H1 (cell line): ENCODE measurements around the gene FBLN5. TPM values are rescaled to one million over a fixed set of nuclear protein-coding genes. Genes with fewer than 3 reads are reported as not detected.

Experiments used
- CTCF ChIA-PET: fragments of 300-600 bp; sonication (Branson Sonifier 250); formaldehyde crosslinking; loops from one replicate; lab custom pipeline; 2021; ENCODE audit not compliant: partially characterized antibody; lab: Charles Lee
- POLR2A ChIA-PET: fragments of 300-600 bp; sonication (Branson Sonifier 250); formaldehyde crosslinking; loops from one replicate; lab custom pipeline; 2021; ENCODE audit warnings: inconsistent platforms; ENCODE audit not compliant: partially characterized antibody; lab: Charles Lee
- DNase-seq, 2 experiments: peaks; one replicate each; pipeline versions ENCODE4 v3.0.0 to v3.0.0-alpha.2; 2010 to 2022; ENCODE audit warnings: low spot score in 2 of 2, low read depth in 1 of 2, mixed read lengths in 1 of 2
- FAIRE-seq: peaks from 2 replicates; lab custom pipeline; 2011; peaks lifted over from hg19 to GRCh38; lab: Jason Lieb, UNC
- H2AFZ ChIP-seq: 2 replicates; pipeline ENCODE4 v1.8.1; 2012; ENCODE audit warnings: low read length, inconsistent platforms
- H2AK5ac ChIP-seq: 2 replicates; pipeline ENCODE4 v1.6.1; 2013; ENCODE audit warnings: low read depth, low read length
- H2BK120ac ChIP-seq: replicated peaks from 2 replicates; pipeline ENCODE3; 2013; ENCODE audit warnings: low read depth, low read length, inconsistent platforms
- H2BK12ac ChIP-seq: 2 replicates; pipeline ENCODE4 v1.6.1; 2013; ENCODE audit warnings: low read depth, low read length
- H2BK15ac ChIP-seq: 2 replicates; pipeline ENCODE4 v1.6.1; 2013; ENCODE audit warnings: low read length
- H2BK20ac ChIP-seq: 2 replicates; pipeline ENCODE4 v1.6.1; 2013; ENCODE audit warnings: low read length
- H2BK5ac ChIP-seq: 2 replicates; pipeline ENCODE4 v1.6.1; 2013; ENCODE audit warnings: low read depth, low read length
- H3K14ac ChIP-seq: 2 replicates; pipeline ENCODE4 v1.6.1; 2013; ENCODE audit warnings: inconsistent platforms; ENCODE audit not compliant: insufficient read length
- H3K18ac ChIP-seq: 2 replicates; pipeline ENCODE4 v1.6.1; 2013; ENCODE audit warnings: low read length; ENCODE audit errors: extremely low read depth
- H3K23ac ChIP-seq: 2 replicates; pipeline ENCODE4 v1.6.1; 2013; ENCODE audit warnings: inconsistent platforms; ENCODE audit not compliant: insufficient read length
- H3K23me2 ChIP-seq: 2 replicates; pipeline ENCODE4 v1.6.1; 2013; ENCODE audit warnings: low read depth, low read length
- H3K27ac ChIP-seq: 2 replicates; pipeline ENCODE4 v1.6.1; 2011; ENCODE audit warnings: low read depth, low read length, inconsistent platforms
- H3K27me3 ChIP-seq, 4 experiments: replicated peaks in 1 of 4; 1 replicate in 1 of 4; 2 replicates in 3 of 4; pipeline versions ENCODE4 v1.6.1 to v1.8.1; 2011 to 2013; ENCODE audit warnings: low read length in 3 of 4, mild to moderate bottlenecking in 3 of 4, inconsistent platforms in 2 of 4, mixed read lengths in 2 of 4, moderate library complexity in 1 of 4; ENCODE audit not compliant: control insufficient read depth in 3 of 4, insufficient read depth in 3 of 4; ENCODE audit errors: extremely low read depth in 1 of 4
- H3K36me3 ChIP-seq, 4 experiments: 2 replicates each; pipeline versions ENCODE4 v1.6.1 to v1.8.1; 2011 to 2013; ENCODE audit warnings: mild to moderate bottlenecking in 4 of 4, low read length in 3 of 4, moderate library complexity in 2 of 4, control low read depth in 1 of 4, inconsistent platforms in 1 of 4; ENCODE audit not compliant: insufficient read depth in 4 of 4, control insufficient read depth in 2 of 4
- H3K4ac ChIP-seq: replicated peaks from 2 replicates; pipeline ENCODE3; 2013; ENCODE audit warnings: low read length, low read depth, mixed read lengths, inconsistent platforms; ENCODE audit not compliant: insufficient read length
- H3K4me1 ChIP-seq, 4 experiments: replicated peaks in 1 of 4; 1 replicate in 1 of 4; 2 replicates in 3 of 4; pipeline versions ENCODE4 v1.6.1 to v1.8.1; 2011 to 2013; ENCODE audit warnings: low read length in 3 of 4, inconsistent platforms in 2 of 4, mixed read lengths in 1 of 4; ENCODE audit not compliant: insufficient read depth in 4 of 4, control insufficient read depth in 3 of 4
- H3K4me2 ChIP-seq, 2 experiments: 2 replicates each; pipeline versions ENCODE4 v1.6.1 to v1.8.1; 2011 to 2013; ENCODE audit warnings: low read depth in 2 of 2, low read length in 2 of 2, control low read depth in 1 of 2, inconsistent platforms in 1 of 2, mild to moderate bottlenecking in 1 of 2; ENCODE audit not compliant: insufficient read depth in 1 of 2
- H3K4me3 ChIP-seq, 4 experiments: fragments of 200-600, 300-600 bp in 1 of 4; sonication (generic), shearing (Covaris generic), sonication (Bioruptor Twin) in 1 of 4; 2 replicates each; pipeline versions ENCODE4 v1.5.1 to v1.8.1; 2011 to 2016; ENCODE audit warnings: low read length in 4 of 4, low read depth in 3 of 4, control low read depth in 2 of 4, inconsistent platforms in 2 of 4, mild to moderate bottlenecking in 2 of 4, mixed read lengths in 1 of 4, moderate library complexity in 1 of 4; ENCODE audit not compliant: insufficient read depth in 2 of 4; ENCODE audit errors: extremely low read depth in 1 of 4
- H3K56ac ChIP-seq: replicated peaks from 2 replicates; pipeline ENCODE3; 2013; ENCODE audit warnings: low read depth, mild to moderate bottlenecking, mixed read lengths, low read length, inconsistent platforms; ENCODE audit not compliant: insufficient read length
- H3K79me1 ChIP-seq: 2 replicates; pipeline ENCODE4 v1.6.1; 2013; ENCODE audit warnings: low read depth, low read length, control low read depth
- H3K79me2 ChIP-seq, 2 experiments: 2 replicates each; pipeline versions ENCODE4 v1.6.1 to v1.8.1; 2012 to 2013; ENCODE audit warnings: low read length in 2 of 2, mild to moderate bottlenecking in 2 of 2, inconsistent platforms in 1 of 2; ENCODE audit not compliant: insufficient read depth in 2 of 2, control insufficient read depth in 1 of 2
- H3K9ac ChIP-seq, 4 experiments: replicated peaks in 1 of 4; 1 replicate in 1 of 4; 2 replicates in 3 of 4; pipeline versions ENCODE4 v1.6.1 to v1.8.1; 2011 to 2013; ENCODE audit warnings: low read depth in 3 of 4, low read length in 3 of 4, control low read depth in 2 of 4, mild to moderate bottlenecking in 2 of 4, moderate library complexity in 2 of 4, inconsistent platforms in 1 of 4; ENCODE audit errors: extremely low read depth in 1 of 4
- H3K9me3 ChIP-seq, 2 experiments: 2 replicates each; pipeline versions ENCODE4 v1.6.1 to v1.8.1; 2012 to 2013; ENCODE audit warnings: mild to moderate bottlenecking in 2 of 2, moderate library complexity in 2 of 2, control low read depth in 1 of 2, inconsistent platforms in 1 of 2, low read depth in 1 of 2, low read length in 1 of 2, mixed read lengths in 1 of 2; ENCODE audit not compliant: insufficient read depth in 2 of 2
- H4K20me1 ChIP-seq, 2 experiments: replicated peaks in 1 of 2; 2 replicates each; pipeline versions ENCODE3 to v1.8.1; 2011 to 2013; ENCODE audit warnings: inconsistent platforms in 2 of 2, low read length in 2 of 2, mild to moderate bottlenecking in 1 of 2; ENCODE audit not compliant: insufficient read depth in 2 of 2, control insufficient read depth in 1 of 2
- H4K5ac ChIP-seq: 2 replicates; pipeline ENCODE4 v1.6.1; 2013; ENCODE audit warnings: low read length, low read depth, mixed read lengths, inconsistent platforms; ENCODE audit not compliant: insufficient read length
- H4K8ac ChIP-seq: 2 replicates; pipeline ENCODE4 v1.8.0; 2013; ENCODE audit warnings: mild to moderate bottlenecking, moderate library complexity, low read length, inconsistent platforms; ENCODE audit not compliant: insufficient read depth; ENCODE audit errors: extremely low read depth
- H4K91ac ChIP-seq: replicated peaks from 2 replicates; pipeline ENCODE3; 2013; ENCODE audit warnings: low read length, mixed read lengths, inconsistent platforms; ENCODE audit not compliant: insufficient read length
- ATF3 ChIP-seq: IDR thresholded peaks from 2 replicates; pipeline ENCODE4 v1.6.1; 2011; ENCODE audit warnings: low read depth, mild to moderate bottlenecking, low read length; ENCODE audit not compliant: insufficient read depth
- BRCA1 ChIP-seq: IDR thresholded peaks from 2 replicates; pipeline ENCODE4 v1.6.1; 2012; ENCODE audit warnings: low read depth, low read length, improper control_type of control experiment
- CBX5 ChIP-seq: fragments of 300-800, 300-1000 bp; sonication (generic); IDR thresholded peaks from 2 replicates; pipeline ENCODE4 v1.7.1; 2016; ENCODE audit warnings: antibody characterized with exemption, low read length, low read depth
- CBX8 ChIP-seq: fragments of 300-800, 300-1000 bp; sonication (generic); IDR thresholded peaks from 2 replicates; pipeline ENCODE4 v1.7.1; 2016; ENCODE audit warnings: low read depth, low read length, borderline replicate concordance
- CEBPB ChIP-seq: IDR thresholded peaks from 2 replicates; pipeline ENCODE4 v1.6.1; 2012; ENCODE audit warnings: low read depth, low read length
- EP300 ChIP-seq, 2 experiments: IDR thresholded peaks; 1 replicate in 1 of 2; 2 replicates in 1 of 2; pipeline ENCODE4 v1.6.1; 2011 to 2012; ENCODE audit warnings: low read depth in 2 of 2, low read length in 2 of 2, mild to moderate bottlenecking in 2 of 2, borderline replicate concordance in 1 of 2, inconsistent platforms in 1 of 2, moderate library complexity in 1 of 2
- FOSL1 ChIP-seq: IDR thresholded peaks from 2 replicates; pipeline ENCODE4 v1.6.1; 2011; ENCODE audit warnings: mild to moderate bottlenecking, low read depth, low read length, moderate library complexity; ENCODE audit not compliant: insufficient read depth
- JUND ChIP-seq: IDR thresholded peaks from 2 replicates; pipeline ENCODE4 v1.6.1; 2011; ENCODE audit warnings: mild to moderate bottlenecking, improper control_type of control experiment, low read length
- KDM1A ChIP-seq: fragments of 200-600, 300-600 bp; sonication (generic); IDR thresholded peaks from 2 replicates; pipeline ENCODE4 v1.7.1; 2016; ENCODE audit warnings: mild to moderate bottlenecking, low read length, borderline replicate concordance
- RNF2 ChIP-seq: fragments of 200-900, 300-1000 bp; sonication (generic); IDR thresholded peaks from 2 replicates; pipeline ENCODE4 v1.7.1; 2016; ENCODE audit warnings: borderline replicate concordance, low read depth, mild to moderate bottlenecking, antibody characterized with exemption, low read length; ENCODE audit not compliant: poor library complexity, severe bottlenecking; ENCODE audit errors: missing control alignments
- SAP30 ChIP-seq: fragments of 300-600 bp; sonication (generic); IDR thresholded peaks from 2 replicates; pipeline ENCODE4 v1.7.1; 2012; ENCODE audit warnings: low read length, moderate library complexity, mild to moderate bottlenecking, inconsistent platforms; ENCODE audit not compliant: insufficient read depth, insufficient replicate concordance
- SIN3A ChIP-seq, 2 experiments: IDR thresholded peaks in 1 of 2; conservative IDR thresholded peaks in 1 of 2; 2 replicates each; pipeline ENCODE4 v1.6.1; 2011 to 2012; ENCODE audit warnings: low read length in 2 of 2, improper control_type of control experiment in 1 of 2, low read depth in 1 of 2, mild to moderate bottlenecking in 1 of 2
- TAF1 ChIP-seq: IDR thresholded peaks from 2 replicates; pipeline ENCODE4 v1.6.1; 2011; ENCODE audit warnings: mild to moderate bottlenecking, low read depth, low read length
- WGBS, 2 experiments: shearing (Covaris generic) in 1 of 2; methylation state at CpG; one replicate each; pipeline versions ENCODE4 v1.1.6 to v1.1.7; 2013 to 2015; ENCODE audit warnings: low lambda C conversion rate in 2 of 2, mixed read lengths in 2 of 2, inconsistent platforms in 1 of 2, low coverage in 1 of 2, missing lambda C conversion rate in 1 of 2; ENCODE audit not compliant: insufficient replicate concordance in 2 of 2, insufficient coverage in 1 of 2, insufficient read length in 1 of 2; ENCODE audit errors: extremely low coverage in 1 of 2, missing lambda C conversion rate in 1 of 2; 5-methylcytosine and 5-hydroxymethylcytosine counted together
- polyA plus RNA-seq, 7 experiments: library from polyadenylated mRNA; depleted of rRNA in 3 of 7; stranded (reverse) in 5 of 7; unstranded in 2 of 7; fragments of >200 nt in 5 of 7; fragments of 200-250 nt in 2 of 7; gene quantifications; 1 replicate in 5 of 7; 2 replicates in 1 of 7; 4 replicates in 1 of 7; pipeline versions ENCODE4 v1.2.1 to v1.2.3, GENCODE V29; 2011 to 2013; ENCODE audit warnings: missing spikeins in 2 of 7, mixed read lengths in 2 of 7
- total RNA-seq: library from RNA; stranded (reverse); fragmentation: NEBNext Ultra II Directional; extraction: Animal tissue kit (Norgen Biotek cat#: 25700); gene quantifications from 2 replicates; pipeline ENCODE4 v1.2.1, GENCODE V29; 2021

FBLN5 gene
- total and polyA plus RNA-seq, 2 of the 8 experiments (the other 6 are each of a cell fraction or from before 2014, with no cell fraction given): 0.88 to 3.5 TPM

GRCh38 chr14:91957876-91958313 is 10.4 kb upstream of the FBLN5 start:
- no peaks in the 10 kb centered on the region for H3K4me1 ChIP-seq
- H3K27ac ChIP-seq: no peak overlapping the region
- no peak overlapping the region for H2BK15ac ChIP-seq
- H2AFZ ChIP-seq: no peak overlapping the region
- H3K18ac ChIP-seq: no peak overlapping the region
- H3K23ac ChIP-seq: no peak overlapping the region
- H3K56ac ChIP-seq: no peak overlapping the region
- no peak overlapping the region for H4K91ac ChIP-seq
- POLR2A ChIA-PET: interaction anchor here (1.4 kb wide), 1 partner anchor 11 kb away, joined by 3 read pairs; no protein-coding TSS in a partner anchor
- no peak overlapping the region for H4K8ac ChIP-seq
- FAIRE-seq: no peak
- no peak overlapping the region for H2BK20ac ChIP-seq
- CTCF ChIA-PET: interaction anchor here (0.6 to 1.1 kb wide), 3 partner anchors 27 to 46 kb away, joined by 3 read pairs; no protein-coding TSS in a partner anchor
- H3K79me2 ChIP-seq: no peaks in the 10 kb centered on the region
- DNase-seq: no peak
- no peak overlapping the region for H2BK12ac ChIP-seq
- 90% methylated on average over 9 of the region's 9 CpGs; no CpG with 5 or more reads in 1 of the 2 experiments for WGBS, 2 experiments
- no peak overlapping the region for H3K4ac ChIP-seq
- no peak overlapping the region for H2BK120ac ChIP-seq
- H3K9ac ChIP-seq: no peak overlapping the region
- no peak overlapping the region for H3K4me2 ChIP-seq
- H3K36me3 ChIP-seq: no peaks in the 10 kb centered on the region
- H4K5ac ChIP-seq: no peak overlapping the region
- H2AK5ac ChIP-seq: no peak overlapping the region
- H4K20me1 ChIP-seq: no peaks in the 10 kb centered on the region
- H3K9me3 ChIP-seq: no peaks in the 10 kb centered on the region
- no peaks in the 10 kb centered on the region for H3K79me1 ChIP-seq
- H3K23me2 ChIP-seq: no peaks in the 10 kb centered on the region
- H3K14ac ChIP-seq: no peak overlapping the region
- H3K27me3 ChIP-seq: no peaks in the 10 kb centered on the region
- H3K4me3 ChIP-seq: no peak overlapping the region
- no peak overlapping the region for H2BK5ac ChIP-seq
- TF ChIP-seq CEBPB (no peak), EP300 (IDR thresholded peaks at IDR 0.05; ENCODE audit: borderline replicate concordance in 1 of 2, low read depth in 2 of 2, low read length in 2 of 2) (no peak), SAP30 (no peak), ATF3 (no peak), RNF2 (no peak), CBX8 (no peak), SIN3A (conservative IDR thresholded peaks at IDR 0.05 in 1 of 2, IDR thresholded peaks at IDR 0.05 in 1 of 2; ENCODE audit: low read depth in 1 of 2, low read length in 2 of 2) (no peak), FOSL1 (no peak), KDM1A (no peak), JUND (no peak), CBX5 (no peak), TAF1 (no peak), BRCA1 (no peak)
